Measurements from ENCODE around the gene MINDY4.
A peak's percentile ranks its signal among the peaks of the same experiment; 100 is the strongest.

The MINDY4 gene

DNA sequence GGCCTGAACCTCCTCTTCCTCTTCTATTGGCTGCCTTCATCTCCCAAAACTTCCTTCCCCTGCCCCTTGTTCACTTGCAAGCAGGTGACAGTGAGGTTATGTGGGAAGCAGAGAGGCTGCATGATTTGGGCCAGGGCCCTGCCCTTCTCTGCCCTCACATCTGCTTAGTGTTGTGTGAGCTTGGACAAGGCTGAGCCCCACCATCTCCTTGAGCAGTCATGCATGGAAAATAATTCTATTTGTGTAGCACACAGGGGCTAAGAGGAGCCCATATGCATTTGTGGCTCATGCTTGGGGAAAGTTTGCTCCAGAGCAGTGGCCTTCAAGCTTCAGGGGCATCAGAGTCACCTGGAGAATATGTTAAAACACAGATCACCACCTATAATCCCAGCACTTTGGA is 113.7 kb downstream of the MINDY4 start:
- Mint-ChIP-seq H3K36me3 (ENCODE audit: low read depth) (no peaks in the 10 kb centered on the region), H3K4me1 (peaks cover 38% of the 10 kb centered on the region), H3K27me3 (ENCODE audit: low read depth) (peaks cover 12% of the 10 kb centered on the region), H3K9me3 (no peaks in the 10 kb centered on the region), H3K27ac (no peak overlapping the region), H3K4me3 (no peak overlapping the region)
- TF ChIP-seq, protein P1, sequence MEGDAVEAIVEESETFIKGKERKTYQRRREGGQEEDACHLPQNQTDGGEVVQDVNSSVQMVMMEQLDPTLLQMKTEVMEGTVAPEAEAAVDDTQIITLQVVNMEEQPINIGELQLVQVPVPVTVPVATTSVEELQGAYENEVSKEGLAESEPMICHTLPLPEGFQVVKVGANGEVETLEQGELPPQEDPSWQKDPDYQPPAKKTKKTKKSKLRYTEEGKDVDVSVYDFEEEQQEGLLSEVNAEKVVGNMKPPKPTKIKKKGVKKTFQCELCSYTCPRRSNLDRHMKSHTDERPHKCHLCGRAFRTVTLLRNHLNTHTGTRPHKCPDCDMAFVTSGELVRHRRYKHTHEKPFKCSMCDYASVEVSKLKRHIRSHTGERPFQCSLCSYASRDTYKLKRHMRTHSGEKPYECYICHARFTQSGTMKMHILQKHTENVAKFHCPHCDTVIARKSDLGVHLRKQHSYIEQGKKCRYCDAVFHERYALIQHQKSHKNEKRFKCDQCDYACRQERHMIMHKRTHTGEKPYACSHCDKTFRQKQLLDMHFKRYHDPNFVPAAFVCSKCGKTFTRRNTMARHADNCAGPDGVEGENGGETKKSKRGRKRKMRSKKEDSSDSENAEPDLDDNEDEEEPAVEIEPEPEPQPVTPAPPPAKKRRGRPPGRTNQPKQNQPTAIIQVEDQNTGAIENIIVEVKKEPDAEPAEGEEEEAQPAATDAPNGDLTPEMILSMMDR (IDR thresholded peaks at IDR 0.05; ENCODE audit: unreplicated experiment in 3 of 3), result no peak

DNA sequence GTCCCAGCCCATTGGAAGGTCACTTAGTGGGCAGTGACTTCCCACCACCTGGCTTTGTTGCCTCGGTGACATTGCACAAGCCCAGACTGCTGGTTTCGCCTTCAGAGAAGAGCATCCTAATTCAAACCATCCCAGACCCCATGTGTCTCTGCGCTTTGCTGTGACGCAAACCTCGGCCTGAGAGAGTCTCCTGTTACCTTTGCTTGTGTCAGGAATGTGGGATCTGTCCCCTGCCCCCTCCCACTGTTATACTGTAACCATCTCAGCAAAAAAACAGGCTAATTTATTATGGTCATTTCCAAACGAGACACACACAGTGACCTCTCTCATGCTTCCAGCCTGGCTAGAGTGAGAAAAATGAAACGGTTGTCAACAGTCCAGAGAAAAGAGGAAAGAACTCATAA is 115.4 kb downstream of the MINDY4 start:
- Mint-ChIP-seq H3K27me3 (ENCODE audit: low read depth) (peaks cover 11% of the 10 kb centered on the region), H3K4me3 (peak overlapping the region in 1 of 3 experiments; percentile 29), H3K9me3 (peaks cover 3% of the 10 kb centered on the region), H3K4me1 (peaks cover 29% of the 10 kb centered on the region), H3K36me3 (ENCODE audit: low read depth) (peaks cover 9% of the 10 kb centered on the region), H3K27ac (peak overlapping the region; percentile 37 to 54 (median 52))
- TF ChIP-seq, protein P1 (IDR thresholded peaks at IDR 0.05; ENCODE audit: unreplicated experiment in 3 of 3), result no peak

DNA sequence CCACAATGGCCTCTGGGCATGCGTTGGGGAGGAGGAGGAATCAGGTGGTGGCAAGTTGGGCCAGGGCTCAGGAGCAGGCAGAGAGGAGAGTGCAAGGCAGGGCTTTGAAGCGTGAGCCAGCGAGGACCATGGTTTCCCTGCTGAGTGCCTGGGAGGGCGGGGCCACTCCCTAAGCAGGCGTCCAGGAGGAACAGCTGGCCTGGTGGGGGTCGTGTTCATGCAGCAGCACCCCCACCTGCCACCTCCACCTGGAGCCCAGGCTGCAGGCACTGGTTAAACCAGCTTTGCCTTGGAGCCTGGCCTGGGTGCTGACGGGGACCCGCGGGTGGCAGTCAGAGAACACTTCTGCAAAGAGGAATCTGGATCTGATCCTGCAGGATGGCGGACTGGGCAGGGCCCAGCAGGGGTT is 116.3 kb downstream of the MINDY4 start:
- peaks cover 29% of the 10 kb centered on the region for H3K4me1 Mint-ChIP-seq
- TF ChIP-seq, protein P1 (IDR thresholded peaks at IDR 0.05; ENCODE audit: unreplicated experiment in 3 of 3), result no peak
- H3K27me3 Mint-ChIP-seq (ENCODE audit: low read depth), result peaks cover 7% of the 10 kb centered on the region
- H3K36me3 Mint-ChIP-seq (ENCODE audit: low read depth), result peaks cover 11% of the 10 kb centered on the region
- H3K9me3 Mint-ChIP-seq, result peaks cover 3% of the 10 kb centered on the region
- H3K27ac Mint-ChIP-seq, result peak overlapping the region in 2 of 3 experiments; percentile 52 to 54
- H3K4me3 Mint-ChIP-seq, result no peak overlapping the region

DNA sequence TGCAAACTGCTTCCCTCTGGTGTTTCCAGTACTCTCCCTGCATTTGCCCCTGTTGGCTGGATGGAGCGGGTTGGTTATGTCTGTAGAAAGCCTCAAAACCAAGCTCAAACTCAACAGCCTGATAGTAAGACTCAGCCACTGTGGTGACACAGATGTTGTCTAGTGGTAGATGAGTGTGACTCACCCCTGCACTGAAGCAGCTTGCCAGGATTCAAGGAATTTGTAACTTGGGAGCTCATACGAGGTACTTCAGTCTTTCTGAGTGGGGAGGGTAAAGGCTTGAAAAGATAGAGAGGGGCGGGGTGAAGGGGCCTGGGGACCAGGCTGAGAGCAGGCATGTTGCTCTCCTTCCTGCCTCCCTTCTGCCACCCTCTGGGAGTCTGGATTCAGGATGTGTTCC is 117.5 kb downstream of the MINDY4 start:
- peaks cover 11% of the 10 kb centered on the region for H3K36me3 Mint-ChIP-seq (ENCODE audit: low read depth)
- TF ChIP-seq, protein P1 (IDR thresholded peaks at IDR 0.05; ENCODE audit: unreplicated experiment in 3 of 3), result no peak
- peak overlapping the region in 2 of 3 experiments; percentile 7 to 9 for H3K27ac Mint-ChIP-seq
- peaks cover 3% of the 10 kb centered on the region for H3K9me3 Mint-ChIP-seq
- peaks cover 40% of the 10 kb centered on the region for H3K4me1 Mint-ChIP-seq
- no peak overlapping the region for H3K4me3 Mint-ChIP-seq
- peaks cover 7% of the 10 kb centered on the region for H3K27me3 Mint-ChIP-seq (ENCODE audit: low read depth)

DNA sequence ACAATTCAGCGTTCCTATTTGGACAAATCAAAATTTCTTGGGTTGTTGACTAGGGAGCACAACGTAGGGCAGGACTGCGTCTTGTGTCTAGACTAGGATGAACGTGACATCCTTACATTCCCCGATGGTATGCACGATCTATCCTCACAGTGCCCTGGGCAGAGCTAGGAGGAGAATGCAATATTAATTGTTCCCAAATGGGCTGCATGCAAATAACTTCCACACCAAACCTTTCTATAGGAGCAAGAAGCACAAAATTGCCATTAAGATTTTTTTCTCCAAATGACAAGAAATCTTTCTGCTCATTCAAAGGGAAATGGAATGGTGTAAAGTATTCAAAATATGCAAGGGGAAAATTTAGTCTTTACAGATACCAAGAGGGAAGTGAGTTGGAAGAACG is 119.0 kb downstream of the MINDY4 start:
- H3K27me3 Mint-ChIP-seq (ENCODE audit: low read depth), result peaks cover 8% of the 10 kb centered on the region
- TF ChIP-seq, protein P1 (IDR thresholded peaks at IDR 0.05; ENCODE audit: unreplicated experiment in 3 of 3), result no peak
- H3K4me1 Mint-ChIP-seq, result peaks cover 49% of the 10 kb centered on the region
- H3K27ac Mint-ChIP-seq, result no peak overlapping the region
- H3K36me3 Mint-ChIP-seq (ENCODE audit: low read depth), result peaks cover 11% of the 10 kb centered on the region
- peaks cover 3% of the 10 kb centered on the region for H3K9me3 Mint-ChIP-seq
- H3K4me3 Mint-ChIP-seq, result no peak overlapping the region

DNA sequence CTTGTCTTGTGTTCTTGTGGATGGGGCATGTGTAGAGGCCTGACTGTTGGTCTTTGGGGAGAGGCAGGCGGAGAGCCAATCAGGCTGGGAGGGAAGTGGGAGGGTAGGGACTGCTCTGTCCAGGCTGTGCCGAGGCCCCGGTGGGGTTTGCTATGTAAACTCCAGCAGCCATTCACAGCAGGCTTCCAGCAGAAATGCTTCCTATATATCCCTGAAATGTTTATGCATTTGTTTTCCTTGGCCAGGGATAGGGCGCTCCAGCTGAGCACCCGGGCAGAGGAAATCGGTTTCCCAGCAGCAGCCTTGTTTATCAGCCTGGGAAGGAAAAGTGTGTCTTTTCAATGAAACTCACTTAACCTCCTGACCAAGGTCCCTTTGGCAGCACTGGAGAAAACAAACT is 122.1 kb downstream of the MINDY4 start:
- Mint-ChIP-seq H3K4me1 (peaks cover 58% of the 10 kb centered on the region), H3K36me3 (ENCODE audit: low read depth) (peaks cover 11% of the 10 kb centered on the region), H3K4me3 (peak overlapping the region in 1 of 3 experiments; percentile 67), H3K27ac (peak overlapping the region; percentile 64 to 92 (median 86)), H3K9me3 (peaks cover 3% of the 10 kb centered on the region), H3K27me3 (ENCODE audit: low read depth) (peaks cover 19% of the 10 kb centered on the region)
- TF ChIP-seq, protein P1 (IDR thresholded peaks at IDR 0.05; ENCODE audit: unreplicated experiment in 3 of 3), result no peak

Data from nephron (organoid).